Subcutaneous adipose tissue (tissue), 4 donors: ENCODE measurements around the gene AP1S3. TPM values are rescaled to one million over a fixed set of nuclear protein-coding genes. Genes with fewer than 3 reads are reported as not detected.

Source experiments
- total RNA-seq, 4 donors: library from RNA; depleted of rRNA; stranded (reverse); fragments of >200 nt; gene quantifications; one replicate each; pipeline ENCODE4 v1.1.0, GENCODE V29; 2016
- TF ChIP-seq, protein P1 (sequence below): fragments of 450-650 bp; IDR thresholded peaks from one replicate; pipeline ENCODE4 v1.5.1; 2016; ENCODE audit warnings: low read depth, mild to moderate bottlenecking, control low read depth, antibody characterized with exemption, moderate library complexity

AP1S3 gene
- total RNA-seq, 4 donors from 2014 or later, result 0.19 to 9.3 (median 1.2) TPM

DNA sequence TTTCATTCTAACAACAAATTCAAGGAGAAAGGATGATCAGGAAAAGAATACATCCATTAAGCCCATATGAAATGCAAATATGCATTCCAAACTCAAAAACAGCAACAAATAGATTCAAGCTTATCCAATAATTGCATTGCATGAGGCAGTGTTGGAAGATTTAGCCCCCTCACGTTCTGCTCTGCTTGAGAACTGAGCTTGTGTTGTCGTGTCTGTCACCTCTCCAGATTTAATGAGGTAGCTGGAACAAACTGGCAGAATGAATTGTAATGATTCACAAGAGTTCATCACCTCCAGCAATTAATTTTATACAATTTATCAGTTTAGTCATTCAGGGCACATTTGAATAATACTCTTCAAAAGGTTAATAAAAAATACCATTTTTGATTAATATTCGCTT is 54.8 kb downstream of the AP1S3 start:
- TF ChIP-seq, protein P1, sequence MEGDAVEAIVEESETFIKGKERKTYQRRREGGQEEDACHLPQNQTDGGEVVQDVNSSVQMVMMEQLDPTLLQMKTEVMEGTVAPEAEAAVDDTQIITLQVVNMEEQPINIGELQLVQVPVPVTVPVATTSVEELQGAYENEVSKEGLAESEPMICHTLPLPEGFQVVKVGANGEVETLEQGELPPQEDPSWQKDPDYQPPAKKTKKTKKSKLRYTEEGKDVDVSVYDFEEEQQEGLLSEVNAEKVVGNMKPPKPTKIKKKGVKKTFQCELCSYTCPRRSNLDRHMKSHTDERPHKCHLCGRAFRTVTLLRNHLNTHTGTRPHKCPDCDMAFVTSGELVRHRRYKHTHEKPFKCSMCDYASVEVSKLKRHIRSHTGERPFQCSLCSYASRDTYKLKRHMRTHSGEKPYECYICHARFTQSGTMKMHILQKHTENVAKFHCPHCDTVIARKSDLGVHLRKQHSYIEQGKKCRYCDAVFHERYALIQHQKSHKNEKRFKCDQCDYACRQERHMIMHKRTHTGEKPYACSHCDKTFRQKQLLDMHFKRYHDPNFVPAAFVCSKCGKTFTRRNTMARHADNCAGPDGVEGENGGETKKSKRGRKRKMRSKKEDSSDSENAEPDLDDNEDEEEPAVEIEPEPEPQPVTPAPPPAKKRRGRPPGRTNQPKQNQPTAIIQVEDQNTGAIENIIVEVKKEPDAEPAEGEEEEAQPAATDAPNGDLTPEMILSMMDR, result no peak

DNA sequence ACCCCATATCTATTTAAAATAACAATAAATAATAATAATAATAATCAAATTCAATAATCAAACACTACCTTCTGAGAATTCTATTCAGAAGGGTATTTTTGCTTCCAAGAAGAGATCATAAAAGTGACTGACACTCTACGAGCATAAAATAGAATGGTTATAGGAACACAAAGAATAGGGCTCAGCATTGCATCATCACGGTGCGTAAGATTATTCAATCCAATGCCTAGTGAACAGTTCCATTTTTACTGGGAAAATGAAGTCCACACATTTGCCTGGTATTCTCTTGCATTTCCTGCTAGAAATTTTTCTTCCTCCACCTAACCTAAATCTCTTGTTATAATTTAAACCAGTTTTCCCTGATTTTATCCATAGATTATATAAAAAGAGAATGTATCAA is 55.8 kb downstream of the AP1S3 start:
- TF ChIP-seq, protein P1, result no peak

DNA sequence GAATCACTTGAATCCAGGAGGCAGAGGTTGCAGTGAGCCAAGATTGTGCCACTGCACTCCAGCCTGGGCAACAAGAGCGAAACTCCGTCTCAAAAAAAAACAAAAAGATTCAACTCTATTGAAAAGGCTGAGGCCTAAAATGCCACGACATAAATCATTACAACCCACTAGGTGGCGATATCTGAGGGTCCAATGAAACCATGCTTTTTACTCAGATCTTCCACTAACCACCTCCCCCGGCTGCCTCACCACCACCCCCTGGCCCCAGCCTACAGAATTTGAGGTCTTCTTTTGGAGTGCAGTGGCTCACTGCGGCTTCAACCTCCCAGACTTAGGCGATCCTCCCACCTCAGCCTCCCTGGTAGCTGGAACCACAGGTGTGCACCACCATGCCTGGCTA is 57.5 kb downstream of the AP1S3 start:
- TF ChIP-seq, protein P1, result no peak

DNA sequence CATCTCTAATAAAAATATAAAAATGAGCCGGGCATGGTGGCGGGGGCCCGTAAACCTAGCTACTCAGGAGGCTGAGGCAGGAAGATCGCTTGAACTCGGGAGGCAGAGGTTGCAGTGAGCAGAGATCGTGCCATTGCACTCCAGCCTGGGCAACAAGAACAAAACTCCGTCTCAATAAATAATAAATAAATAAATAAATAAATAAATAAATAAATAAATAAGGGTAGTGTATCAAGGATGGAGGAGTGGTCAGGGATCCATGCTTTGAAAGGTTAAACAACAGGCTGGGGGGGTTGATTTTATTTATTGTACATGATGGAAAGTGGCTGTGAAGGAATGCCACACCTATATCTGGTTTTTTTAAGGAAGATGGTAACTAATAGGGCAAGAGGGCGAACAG is 63.2 kb downstream of the AP1S3 start:
- TF ChIP-seq, protein P1, result no peak

DNA sequence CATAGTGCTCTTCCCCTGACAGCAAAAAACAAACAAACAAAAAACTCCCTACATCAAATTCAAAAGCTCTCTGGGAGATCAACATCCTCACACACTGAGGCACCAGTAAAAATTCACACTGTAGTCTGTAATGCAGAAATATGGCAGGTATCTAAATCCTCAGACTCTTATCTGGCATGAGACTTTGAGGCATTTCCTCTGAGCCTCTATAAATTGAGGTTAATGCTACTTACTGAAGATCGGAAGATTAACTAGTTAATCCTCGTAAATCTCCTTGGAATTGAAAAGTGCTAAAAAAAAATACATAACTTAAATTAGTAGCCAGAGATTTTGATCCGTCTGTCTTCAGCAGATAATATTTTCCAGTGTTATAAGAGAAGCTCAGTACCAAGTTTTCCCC is 65.0 kb downstream of the AP1S3 start:
- TF ChIP-seq, protein P1, result no peak

DNA sequence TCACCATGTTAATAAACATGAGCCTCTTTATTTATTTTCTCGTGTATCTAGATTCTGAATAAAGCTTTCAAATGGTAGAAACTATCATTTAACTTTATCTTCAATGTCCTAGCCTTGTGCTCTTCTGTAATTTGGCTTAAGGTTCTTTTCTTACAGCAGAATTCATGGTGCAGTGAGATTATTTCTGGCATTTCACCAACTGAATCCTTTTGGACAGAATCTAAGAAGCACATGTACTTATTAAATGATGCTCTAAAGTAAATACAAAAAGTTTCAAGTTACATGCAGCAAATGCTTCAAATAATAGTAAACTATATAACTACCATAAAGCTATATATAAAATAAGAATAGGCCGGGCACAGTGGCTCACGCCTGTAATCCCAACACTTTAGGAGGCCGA is 65.9 kb downstream of the AP1S3 start:
- TF ChIP-seq, protein P1, result no peak

DNA sequence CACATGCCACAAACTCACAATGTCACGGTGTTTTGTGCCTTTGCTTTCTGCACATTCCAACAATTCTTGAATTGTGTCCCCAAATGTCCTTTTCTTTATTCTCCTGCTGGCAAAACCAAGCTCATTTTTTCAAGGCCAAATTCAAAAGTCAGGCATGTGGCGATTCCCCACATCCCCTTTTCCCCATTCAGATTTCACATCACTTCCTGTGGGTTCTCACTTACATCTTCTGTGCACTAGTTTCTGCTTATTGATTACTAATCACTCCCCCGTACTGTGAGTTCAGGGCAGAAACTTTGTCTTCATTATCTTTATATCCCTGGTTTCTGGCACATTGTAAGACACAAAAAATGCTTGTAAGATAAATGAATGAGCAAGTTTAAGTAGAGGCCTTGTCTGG is 69.2 kb downstream of the AP1S3 start:
- TF ChIP-seq, protein P1, result no peak
